Body of pancreas (tissue), 4 donors: Measurements from ENCODE around the gene SCGB1A1.

Source experiments
- POLR2A ChIP-seq, 3 donors: fragments of 450-650 bp; IDR thresholded peaks; one replicate each; pipeline ENCODE4 v1.6.1; 2016; ENCODE audit warnings: antibody characterized with exemption in 3 of 3, mild to moderate bottlenecking in 2 of 3
- TF ChIP-seq, protein P1 (sequence below), 7 experiments: fragments of 450-650 bp in 4 of 7; fragments of 200-600 bp in 3 of 7; sonication (generic) in 3 of 7; IDR thresholded peaks; one replicate each; pipeline ENCODE4 v1.5.1; 2016 to 2019; ENCODE audit warnings: antibody characterized with exemption in 7 of 7

DNA sequence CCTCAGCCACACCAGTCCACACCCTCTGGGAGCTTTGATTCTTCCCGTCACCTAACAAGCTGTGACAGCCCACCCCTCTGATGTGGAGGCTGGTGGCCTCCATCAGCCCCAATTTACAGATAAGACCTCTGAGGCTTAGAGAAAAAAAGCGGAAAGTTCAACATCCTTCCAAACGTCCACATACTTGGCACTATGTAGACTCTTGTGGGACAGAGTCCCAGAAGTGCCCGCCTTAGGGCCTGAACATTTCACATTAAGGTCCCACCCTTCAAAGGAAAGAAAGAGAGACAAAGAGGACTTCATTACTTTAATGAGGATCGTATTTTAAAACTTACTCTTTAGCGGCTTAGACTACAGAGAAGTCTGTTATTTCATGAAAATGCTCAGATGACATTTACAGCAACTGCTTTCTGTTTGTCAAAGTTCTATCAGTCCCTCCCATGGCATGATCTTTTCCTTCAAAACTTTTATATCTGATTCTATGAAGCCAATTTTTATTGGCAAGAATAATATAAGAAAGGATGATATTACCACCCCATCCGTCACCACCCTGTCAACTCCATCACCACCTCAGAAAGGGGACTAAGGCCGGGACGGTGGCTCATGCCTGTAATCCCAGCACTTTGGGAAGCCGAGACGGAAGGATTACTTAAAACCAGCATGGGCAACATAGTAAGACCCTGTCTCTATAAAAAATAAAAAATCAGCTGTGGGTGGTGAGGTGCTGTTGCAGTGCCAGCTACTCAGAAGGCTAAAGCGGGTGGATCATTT, 15.7 kb upstream of the SCGB1A1 start:
- TF ChIP-seq, protein P1, sequence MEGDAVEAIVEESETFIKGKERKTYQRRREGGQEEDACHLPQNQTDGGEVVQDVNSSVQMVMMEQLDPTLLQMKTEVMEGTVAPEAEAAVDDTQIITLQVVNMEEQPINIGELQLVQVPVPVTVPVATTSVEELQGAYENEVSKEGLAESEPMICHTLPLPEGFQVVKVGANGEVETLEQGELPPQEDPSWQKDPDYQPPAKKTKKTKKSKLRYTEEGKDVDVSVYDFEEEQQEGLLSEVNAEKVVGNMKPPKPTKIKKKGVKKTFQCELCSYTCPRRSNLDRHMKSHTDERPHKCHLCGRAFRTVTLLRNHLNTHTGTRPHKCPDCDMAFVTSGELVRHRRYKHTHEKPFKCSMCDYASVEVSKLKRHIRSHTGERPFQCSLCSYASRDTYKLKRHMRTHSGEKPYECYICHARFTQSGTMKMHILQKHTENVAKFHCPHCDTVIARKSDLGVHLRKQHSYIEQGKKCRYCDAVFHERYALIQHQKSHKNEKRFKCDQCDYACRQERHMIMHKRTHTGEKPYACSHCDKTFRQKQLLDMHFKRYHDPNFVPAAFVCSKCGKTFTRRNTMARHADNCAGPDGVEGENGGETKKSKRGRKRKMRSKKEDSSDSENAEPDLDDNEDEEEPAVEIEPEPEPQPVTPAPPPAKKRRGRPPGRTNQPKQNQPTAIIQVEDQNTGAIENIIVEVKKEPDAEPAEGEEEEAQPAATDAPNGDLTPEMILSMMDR (IDR thresholded peaks at IDR 0.05): no peak
- TF ChIP-seq POLR2A (IDR thresholded peaks at IDR 0.05): no peak
